Testis (tissue), 3 donors: Measurements from ENCODE around the gene MRPL36. TPM values are rescaled to one million over a fixed set of nuclear protein-coding genes. Genes with fewer than 3 reads are reported as not detected.

Experiments used
- DNase-seq: peaks from one replicate; pipeline ENCODE4 v3.0.0-alpha.2; 2019
- H3K27ac ChIP-seq, 2 donors: fragments of 200-600 bp; sonication (generic); one replicate each; pipeline ENCODE4 v1.5.1; 2019
- H3K27me3 ChIP-seq: fragments of 200-600 bp; sonication (generic); one replicate; pipeline ENCODE4 v1.5.1; 2019
- H3K36me3 ChIP-seq: fragments of 200-600 bp; sonication (generic); one replicate; pipeline ENCODE4 v1.5.1; 2017; ENCODE audit warnings: low read depth; ENCODE audit errors: missing control alignments
- H3K4me1 ChIP-seq: fragments of 200-600 bp; sonication (generic); one replicate; pipeline ENCODE4 v1.5.1; 2019
- H3K4me3 ChIP-seq, 2 donors: fragments of 200-600 bp; sonication (generic); one replicate each; pipeline ENCODE4 v1.5.1; 2017 to 2019
- H3K9me3 ChIP-seq: fragments of 200-600 bp; sonication (generic); one replicate; pipeline ENCODE4 v1.5.1; 2017
- CTCF ChIP-seq, 3 experiments: fragments of 450-650 bp in 2 of 3; fragments of 200-600 bp in 1 of 3; sonication (generic) in 1 of 3; IDR thresholded peaks; one replicate each; pipeline ENCODE4 v1.5.1; 2016 to 2019; ENCODE audit warnings: antibody characterized with exemption in 3 of 3, mild to moderate bottlenecking in 2 of 3, moderate library complexity in 1 of 3
- POLR2A ChIP-seq: fragments of 450-650 bp; IDR thresholded peaks from one replicate; pipeline ENCODE4 v1.6.1; 2017; ENCODE audit warnings: antibody characterized with exemption, mild to moderate bottlenecking, moderate library complexity
- WGBS, 2 donors: methylation state at CpG; one replicate each; pipeline ENCODE4 v1.1.5; 2018; 5-methylcytosine and 5-hydroxymethylcytosine counted together
- intact Hi-C: fragments of 100-400 bp; cut with DNase I; formaldehyde crosslinking; loops from one replicate; pipeline ENCODE4 v1.15.1; 2023; ENCODE audit warnings: low total_unique reads
- polyA plus RNA-seq: library from polyadenylated mRNA; stranded (reverse); fragments of 350-450 nt; fragmentation: Illumina TruSeq; extraction: RNeasy Lipid Tissue Mini Kit (QIAGEN cat#74804); gene quantifications from one replicate; pipeline ENCODE4 v1.2.3, GENCODE V29; 2014; ENCODE audit warnings: low read depth, low replicate concordance; ENCODE audit not compliant: insufficient read depth
- total RNA-seq, 2 donors: library from RNA; depleted of rRNA; stranded (reverse); fragments of >200 nt; gene quantifications; one replicate each; pipeline ENCODE4 v1.2.3, GENCODE V29; 2016

MRPL36 gene
- total and polyA plus RNA-seq, 3 donors from 2014 or later: 60.8 to 164 (median 101) TPM

GRCh38 chr5:1786621-1787471, 12.8 kb downstream of the MRPL36 start:
- Histone ChIP-seq H3K27me3 (no peaks in the 10 kb centered on the region), H3K4me3 (no peak overlapping the region), H3K9me3 (no peaks in the 10 kb centered on the region), H3K27ac (no peak overlapping the region), H3K4me1 (no peaks in the 10 kb centered on the region), H3K36me3 (no peaks in the 10 kb centered on the region)
- no peak for DNase-seq
- 92 to 94% methylated on average over 14 to 29 of the region's 29 CpGs for WGBS, 2 donors
- intact Hi-C loops: no loop called here
- TF ChIP-seq POLR2A (no peak), CTCF (IDR thresholded peaks at IDR 0.05) (no peak)

GRCh38 chr5:1785984-1786383, 13.7 kb downstream of the MRPL36 start:
- H3K27me3 ChIP-seq: no peaks in the 10 kb centered on the region
- WGBS, 2 donors: 87 to 97% methylated on average over 4 to 13 of the region's 13 CpGs
- no peak overlapping the region for H3K27ac ChIP-seq
- DNase-seq: no peak
- intact Hi-C loops: no loop called here
- no peak for TF ChIP-seq POLR2A
- TF ChIP-seq CTCF (IDR thresholded peaks at IDR 0.05): no peak
- no peaks in the 10 kb centered on the region for H3K36me3 ChIP-seq
- H3K4me1 ChIP-seq: no peaks in the 10 kb centered on the region
- H3K4me3 ChIP-seq: no peak overlapping the region
- no peaks in the 10 kb centered on the region for H3K9me3 ChIP-seq

- WGBS, 2 donors: 78% methylated on average over 8 of the region's 8 CpGs
- Histone ChIP-seq H3K4me1 (no peaks in the 10 kb centered on the region), H3K27me3 (no peaks in the 10 kb centered on the region), H3K27ac (no peak overlapping the region), H3K4me3 (no peak overlapping the region), H3K36me3 (no peaks in the 10 kb centered on the region), H3K9me3 (no peaks in the 10 kb centered on the region)
- no peak for TF ChIP-seq POLR2A
- no peak for DNase-seq
- intact Hi-C loops: no loop called here
Observed at GRCh38 chr5:1785062-1785461, 14.6 kb downstream of the MRPL36 start.

GRCh38 chr5:1784197-1785050, 15.2 kb downstream of the MRPL36 start:
- WGBS, 2 donors: 88 to 89% methylated on average over 20 of the region's 20 CpGs
- no peaks in the 10 kb centered on the region for H3K27me3 ChIP-seq
- H3K4me1 ChIP-seq: no peaks in the 10 kb centered on the region
- TF ChIP-seq POLR2A: no peak
- no peak for TF ChIP-seq CTCF (IDR thresholded peaks at IDR 0.05)
- DNase-seq: no peak
- H3K27ac ChIP-seq: no peak overlapping the region
- no peaks in the 10 kb centered on the region for H3K36me3 ChIP-seq
- H3K9me3 ChIP-seq: no peaks in the 10 kb centered on the region
- no peak overlapping the region for H3K4me3 ChIP-seq
- intact Hi-C loops: no loop called here

- no peaks in the 10 kb centered on the region for H3K9me3 ChIP-seq
- intact Hi-C loops: no loop called here
- H3K27ac ChIP-seq: no peak overlapping the region
- WGBS, 2 donors: 47 to 53% methylated on average over 11 of the region's 11 CpGs
- H3K36me3 ChIP-seq: no peaks in the 10 kb centered on the region
- no peak overlapping the region for H3K4me3 ChIP-seq
- TF ChIP-seq POLR2A (no peak), CTCF (IDR thresholded peaks at IDR 0.05) (no peak)
- H3K4me1 ChIP-seq: no peaks in the 10 kb centered on the region
- DNase-seq: no peak
- no peaks in the 10 kb centered on the region for H3K27me3 ChIP-seq
Observed at GRCh38 chr5:1783216-1783554, 16.5 kb downstream of the MRPL36 start.
